ENCODE measurements around the gene IBA57. TPM values are rescaled to one million over a fixed set of nuclear protein-coding genes. Genes with fewer than 3 reads are reported as not detected.
"Not testable (repeated sequence)": the region's sequence is repeated elsewhere in the genome, so short reads cannot be mapped to it uniquely, and the experiment has no call there.

The IBA57 gene
- total RNA-seq, 1 donor from 2014 or later = 5.1 TPM

DNA sequence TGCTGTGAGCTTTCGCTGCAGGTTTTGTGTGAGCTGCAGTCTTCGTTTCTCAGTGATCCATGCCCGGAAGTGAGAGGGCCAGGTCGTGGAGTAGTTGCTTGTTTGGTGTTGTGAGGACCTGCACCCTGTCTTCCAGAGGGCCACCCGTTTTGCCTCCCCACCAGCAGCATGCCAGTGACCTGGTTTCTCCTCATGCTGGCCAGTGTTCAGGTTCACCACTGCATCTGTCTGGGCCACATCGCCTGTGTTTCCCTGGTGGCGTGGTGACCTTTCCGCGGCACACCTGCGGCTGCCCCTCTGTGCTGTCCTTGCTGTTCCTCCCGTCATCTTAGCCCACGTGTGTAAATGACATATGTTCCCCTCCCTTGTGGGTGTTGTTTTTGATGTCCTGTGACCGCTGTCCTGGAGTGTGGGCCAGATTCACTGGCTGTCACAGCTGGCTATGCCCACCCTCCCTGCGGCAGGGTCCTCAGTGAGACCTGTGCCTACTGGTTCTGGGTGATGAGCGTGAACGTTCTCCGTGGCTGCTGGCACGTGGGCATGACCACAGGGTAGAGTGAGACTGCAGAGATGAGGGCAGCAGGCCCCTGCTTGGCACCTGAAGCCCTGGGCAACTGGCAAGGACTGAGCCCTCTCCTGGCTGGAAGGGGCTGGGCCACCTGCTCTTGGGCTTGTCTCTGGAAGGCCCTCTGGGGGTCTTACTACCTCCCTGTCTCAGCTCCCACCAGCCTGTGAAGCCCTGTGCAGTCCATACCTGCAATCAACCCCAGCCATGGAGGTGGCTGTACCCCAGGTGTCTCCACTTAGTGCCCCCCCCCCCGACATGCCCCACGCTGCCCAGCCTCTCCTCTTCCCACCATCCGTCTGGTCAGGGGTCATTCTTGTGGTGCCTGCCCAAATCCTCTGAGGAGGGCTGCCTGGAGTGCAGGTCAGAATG, 7.3 kb downstream of the IBA57 start:
- no peak for DNase-seq (ENCODE audit: low spot score)

DNA sequence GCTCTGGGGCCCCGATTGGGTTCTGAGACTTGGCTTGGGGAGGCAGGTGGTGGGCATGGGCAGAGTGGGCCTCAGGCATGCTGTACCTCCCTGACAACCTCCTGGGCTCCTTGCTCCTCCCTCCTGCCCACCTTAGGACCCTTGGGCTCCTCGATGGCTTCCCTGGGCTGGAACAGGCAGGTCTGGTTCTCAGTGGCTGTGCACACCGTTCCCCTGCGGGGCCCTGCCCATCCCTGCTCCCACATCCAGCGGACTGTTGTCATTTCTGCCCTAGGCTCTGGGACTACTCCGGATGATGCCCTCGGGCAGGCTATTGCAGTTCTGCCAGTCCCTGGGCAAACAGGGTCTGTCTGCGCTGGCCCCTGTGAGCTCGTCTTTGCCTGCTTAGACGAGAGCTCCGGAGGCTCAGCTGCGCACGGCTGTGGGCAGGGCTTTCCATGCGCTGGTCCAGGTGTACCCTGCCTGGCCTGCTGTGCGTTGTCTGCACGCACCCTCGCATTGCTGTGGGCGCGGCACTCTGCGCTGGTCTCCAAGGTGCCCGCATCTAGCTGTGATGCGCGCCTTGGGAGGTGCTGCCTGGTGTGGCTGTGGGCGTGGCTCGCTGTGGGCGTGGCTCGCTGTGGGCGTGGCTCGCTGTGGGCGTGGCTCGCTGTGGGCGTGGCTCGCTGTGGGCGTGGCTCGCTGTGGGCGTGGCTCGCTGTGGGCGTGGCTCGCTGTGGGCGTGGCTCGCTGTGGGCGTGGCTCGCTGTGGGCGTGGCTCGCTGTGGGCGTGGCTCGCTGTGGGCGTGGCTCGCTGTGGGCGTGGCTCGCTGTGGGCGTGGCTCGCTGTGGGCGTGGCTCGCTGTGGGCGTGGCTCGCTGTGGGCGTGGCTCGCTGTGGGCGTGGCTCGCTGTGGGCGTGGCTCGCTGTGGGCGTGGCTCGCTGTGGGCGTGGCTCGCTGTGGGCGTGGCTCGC, 8.2 kb downstream of the IBA57 start:
- DNase-seq (ENCODE audit: low spot score) = not testable (repeated sequence)

DNA sequence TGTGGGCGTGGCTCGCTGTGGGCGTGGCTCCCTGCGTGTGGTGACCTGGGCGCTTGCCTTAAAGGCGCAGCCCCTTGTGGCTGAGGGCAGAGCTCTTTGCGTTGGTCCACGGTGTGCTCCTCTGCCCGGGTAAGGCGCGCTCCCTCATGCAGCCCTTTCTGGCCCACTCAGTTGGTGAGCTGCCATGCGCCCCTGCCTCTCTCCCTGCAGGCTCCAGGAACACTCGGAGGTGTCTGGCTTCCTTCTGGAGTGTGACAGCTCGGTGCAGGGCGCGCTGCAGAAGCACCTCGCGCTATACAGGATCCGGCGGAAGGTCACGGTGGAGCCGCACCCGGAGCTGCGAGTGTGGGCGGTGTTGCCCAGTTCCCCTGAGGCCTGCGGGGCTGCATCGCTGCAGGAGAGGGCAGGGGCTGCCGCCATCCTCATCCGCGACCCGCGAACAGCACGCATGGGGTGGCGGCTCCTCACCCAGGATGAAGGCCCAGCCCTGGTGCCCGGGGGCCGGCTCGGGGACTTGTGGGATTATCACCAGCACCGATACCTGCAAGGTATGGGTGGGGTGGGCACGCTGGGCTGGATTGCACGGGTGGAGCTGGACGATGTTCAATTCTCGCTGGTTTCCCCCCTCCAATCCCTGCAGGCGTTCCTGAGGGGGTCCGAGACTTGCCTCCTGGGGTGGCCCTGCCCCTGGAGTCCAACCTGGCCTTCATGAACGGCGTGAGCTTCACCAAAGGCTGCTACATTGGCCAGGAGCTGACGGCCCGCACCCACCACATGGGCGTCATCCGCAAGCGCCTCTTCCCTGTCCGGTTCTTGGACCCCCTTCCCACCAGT, 9.1 kb downstream of the IBA57 start:
- DNase-seq (ENCODE audit: low spot score) = no peak

DNA sequence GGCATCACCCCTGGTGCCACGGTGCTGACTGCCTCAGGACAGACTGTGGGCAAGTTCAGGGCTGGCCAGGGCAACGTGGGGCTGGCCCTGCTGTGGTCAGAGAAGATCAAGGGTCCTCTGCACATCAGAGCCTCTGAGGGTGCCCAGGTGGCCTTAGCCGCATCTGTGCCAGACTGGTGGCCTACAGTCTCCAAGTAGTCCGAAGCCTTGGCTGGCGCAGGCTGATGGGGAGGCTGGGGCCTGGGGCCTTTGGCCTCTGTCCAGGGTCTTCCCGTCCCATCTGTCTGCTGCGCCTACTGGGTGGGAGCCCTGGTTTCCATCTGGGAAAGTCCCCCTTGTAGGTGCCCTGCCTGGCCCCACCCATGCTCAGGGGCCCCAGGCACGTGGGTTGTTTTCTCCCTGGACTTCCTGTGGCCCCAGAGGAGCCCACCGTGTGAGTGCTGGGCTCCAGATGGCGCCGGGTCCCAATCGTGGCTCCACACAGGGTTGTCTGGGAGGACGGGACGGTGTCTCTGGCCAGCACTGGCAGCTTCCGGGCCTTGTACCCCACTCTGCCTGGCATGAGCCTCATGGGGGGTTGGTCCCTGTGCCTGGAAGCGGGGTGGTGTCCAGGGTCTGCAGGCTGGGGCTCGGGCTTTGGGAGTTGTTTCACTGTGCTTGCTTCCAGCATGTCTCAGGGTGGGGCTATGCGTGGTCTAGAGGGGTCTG, 9.9 kb downstream of the IBA57 start:
- no peak for DNase-seq (ENCODE audit: low spot score)

DNA sequence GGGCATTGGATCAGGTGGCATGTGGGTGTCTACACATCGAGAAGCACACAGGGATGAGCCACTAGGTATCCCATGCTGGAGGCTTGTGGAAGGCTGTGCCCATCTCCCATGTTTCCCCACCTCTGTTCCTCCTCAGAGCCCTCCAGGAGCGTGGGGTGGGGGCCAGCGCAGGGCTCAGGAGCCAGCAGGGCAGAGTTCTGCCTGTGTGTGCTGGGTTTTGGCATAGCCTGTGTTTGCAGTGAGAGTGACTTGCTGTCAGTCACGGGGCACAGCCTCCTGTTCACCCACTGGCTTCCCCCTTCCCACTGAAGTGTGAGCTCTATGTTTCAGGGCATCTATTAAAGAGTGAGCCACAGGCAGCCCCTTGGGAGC, 10.4 kb downstream of the IBA57 start:
- DNase-seq (ENCODE audit: low spot score) = no peak

DNA sequence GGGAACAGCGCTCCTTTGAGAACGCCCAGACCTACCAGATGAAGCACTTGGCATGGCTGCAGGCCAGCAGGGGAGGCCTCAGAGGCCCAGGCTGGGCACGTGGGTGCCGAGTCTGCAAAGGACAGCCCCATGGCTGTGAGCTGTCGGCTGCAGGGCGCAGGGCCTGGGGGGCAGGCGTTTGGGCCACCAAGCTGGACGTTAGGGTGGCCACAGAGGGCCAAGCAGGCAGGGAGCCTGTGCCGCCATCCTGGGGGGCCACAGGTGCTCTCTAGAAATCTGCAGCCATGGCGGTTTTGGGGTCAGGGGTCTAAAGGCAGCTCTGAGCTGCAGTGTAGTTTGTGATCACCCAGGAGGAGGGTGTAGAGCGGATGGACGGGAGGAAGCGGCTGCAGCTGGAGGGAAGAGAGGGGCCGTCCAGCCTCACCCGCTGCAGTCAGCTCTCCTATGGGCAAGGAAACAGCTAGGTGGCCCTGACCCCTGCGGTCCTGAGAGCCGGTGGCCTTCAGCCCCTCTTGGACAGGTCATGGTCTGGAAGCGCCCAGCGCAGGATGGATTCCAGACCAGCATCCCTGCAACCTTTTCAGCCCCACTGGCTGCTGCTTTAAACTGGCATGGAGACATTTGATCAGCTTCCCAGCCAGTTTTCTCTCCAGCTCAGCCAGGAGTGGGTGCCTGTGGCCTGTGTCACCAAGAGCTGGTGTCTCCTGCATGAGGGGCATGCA, 11.0 kb downstream of the IBA57 start:
- no peak for DNase-seq (ENCODE audit: low spot score)

DNA sequence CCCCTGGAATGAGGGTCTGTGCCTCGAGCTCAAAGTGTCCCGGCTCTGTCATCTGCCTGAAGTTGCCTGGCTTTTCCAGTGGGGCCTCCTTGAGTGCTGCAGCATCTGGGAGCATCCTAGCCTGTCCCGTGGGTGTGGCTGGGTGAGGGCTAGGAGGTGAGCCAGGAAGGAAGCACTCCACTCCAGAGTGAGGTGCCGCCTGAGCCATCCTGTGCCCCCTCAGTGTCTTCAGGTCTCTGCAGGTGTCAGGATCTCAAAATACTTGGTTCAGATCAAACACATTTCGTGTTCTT, 11.5 kb downstream of the IBA57 start:
- no peak for DNase-seq (ENCODE audit: low spot score)

DNA sequence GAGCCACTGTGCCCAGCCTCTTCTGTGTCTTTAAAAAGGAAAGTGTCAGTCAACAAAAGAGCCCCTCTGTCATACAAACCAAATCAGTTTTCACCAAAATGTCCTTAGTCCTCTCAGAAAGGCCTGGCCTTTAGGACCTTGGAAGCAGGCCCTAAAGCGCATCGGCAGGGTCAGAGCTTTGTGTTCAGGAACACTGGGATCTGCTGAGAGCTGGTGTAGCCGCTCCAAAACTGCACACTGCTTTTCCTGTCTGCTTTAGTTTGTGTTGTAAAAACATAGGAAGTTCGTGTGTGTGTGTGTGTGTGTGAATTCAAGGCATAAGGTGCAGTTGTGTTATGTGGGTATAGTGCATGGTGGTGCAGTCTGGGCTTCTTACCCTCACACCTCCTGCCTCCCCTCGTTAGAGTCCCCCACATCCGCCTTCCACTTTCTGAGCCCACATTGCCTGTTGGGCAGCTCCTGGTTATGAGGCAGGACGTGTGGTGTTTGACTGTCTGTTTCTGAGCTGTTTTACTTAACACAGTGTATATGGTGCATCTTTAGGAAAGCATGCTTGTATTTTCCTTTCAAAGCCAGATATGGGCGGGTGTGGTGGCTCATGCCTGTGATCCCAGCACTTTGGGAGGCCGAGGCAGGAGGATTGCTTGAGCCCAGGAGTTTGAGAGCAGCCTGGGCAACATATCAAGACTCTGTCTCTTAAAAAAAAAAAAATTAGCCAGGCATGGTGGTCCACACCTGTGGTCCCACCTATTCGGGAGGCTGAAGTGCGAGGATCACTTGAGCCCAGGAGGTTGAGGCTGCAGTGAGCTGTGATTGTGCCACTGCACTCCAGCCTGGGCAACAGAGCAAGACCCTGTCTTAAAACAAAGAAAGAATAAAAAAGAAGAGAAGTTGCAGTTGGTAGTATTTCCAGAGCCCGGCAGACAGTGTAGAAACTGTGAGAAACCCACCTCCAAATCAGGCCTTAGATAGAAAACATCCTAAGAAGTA, 12.4 kb downstream of the IBA57 start:
- DNase-seq (ENCODE audit: low spot score) = no peak

DNA sequence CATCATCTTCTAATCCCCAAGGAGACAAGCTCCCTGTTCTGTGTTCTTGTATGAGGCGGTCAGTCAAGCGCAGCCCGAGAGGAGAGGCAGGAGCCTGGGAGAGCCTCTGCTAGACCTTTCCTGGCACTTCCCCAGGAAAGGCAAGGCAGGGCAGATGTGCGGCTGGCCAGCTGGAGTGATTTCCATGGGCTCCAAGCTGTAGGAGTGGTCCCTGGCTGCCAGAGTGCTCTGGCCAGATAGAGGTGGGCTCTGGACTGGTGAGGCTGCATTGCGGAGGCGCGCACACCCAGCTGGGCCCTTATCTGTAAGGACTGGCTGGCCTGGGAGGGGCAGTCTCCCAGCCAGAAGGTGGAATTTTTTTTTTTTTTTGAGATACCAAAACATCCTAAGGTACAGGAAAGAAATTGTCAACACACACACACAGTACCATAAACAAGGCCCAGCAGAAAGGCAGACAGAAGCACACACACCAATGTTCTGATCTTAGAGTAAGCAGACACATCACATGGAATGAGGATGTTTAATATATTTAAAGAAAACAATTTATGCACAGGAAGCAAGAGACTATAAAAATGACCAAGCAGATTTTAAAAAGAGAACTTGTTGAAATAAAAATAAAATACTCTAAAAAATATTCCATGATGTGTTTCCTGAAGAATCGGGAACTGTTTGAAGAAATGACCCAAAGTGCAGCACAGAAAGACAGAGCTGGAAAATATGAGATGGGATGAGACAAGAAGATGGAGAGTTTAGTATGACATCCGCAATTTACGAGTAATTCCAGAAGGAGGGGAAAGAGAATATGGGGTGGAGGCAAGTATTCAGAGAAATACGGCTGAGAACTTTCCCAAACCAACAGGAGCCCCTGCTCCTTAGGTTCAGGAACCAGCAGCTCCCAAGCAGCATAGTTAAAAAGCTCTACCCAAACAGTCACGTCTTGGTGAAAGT, 13.4 kb downstream of the IBA57 start:
- DNase-seq (ENCODE audit: low spot score) = no peak

DNA sequence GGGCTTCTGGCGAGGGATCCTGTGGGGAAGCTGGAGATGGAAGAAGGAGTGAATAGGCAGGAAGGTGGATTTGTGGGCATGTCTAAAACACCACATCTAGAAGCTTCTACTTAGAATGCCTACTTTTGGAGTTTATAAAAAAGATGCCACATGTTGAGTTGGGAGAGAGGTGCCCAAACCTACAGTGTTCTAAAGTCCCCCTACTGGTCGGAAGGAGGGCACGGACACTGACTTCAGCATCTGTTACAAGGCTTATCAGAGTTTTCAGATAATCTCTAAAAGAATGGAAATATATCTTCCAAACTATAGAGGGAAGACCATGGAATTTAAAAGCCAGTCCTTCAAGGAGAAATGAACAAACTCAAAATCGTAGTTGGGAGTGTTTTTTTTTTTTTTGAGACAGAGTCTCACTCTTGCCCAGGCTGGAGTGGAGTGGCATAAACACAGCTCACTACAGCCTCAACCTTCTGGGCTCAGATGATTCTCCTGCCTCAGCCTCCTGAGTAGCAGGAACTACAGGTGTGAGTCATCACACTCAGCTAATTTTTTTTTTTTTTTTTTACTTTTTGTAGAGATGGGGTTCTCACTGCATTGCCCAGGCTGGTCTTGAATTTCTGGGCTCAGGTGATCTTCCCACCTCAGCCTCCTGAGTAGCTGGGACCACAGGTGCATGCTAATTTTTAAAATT, 14.8 kb downstream of the IBA57 start:
- DNase-seq (ENCODE audit: low spot score) = no peak

DNA sequence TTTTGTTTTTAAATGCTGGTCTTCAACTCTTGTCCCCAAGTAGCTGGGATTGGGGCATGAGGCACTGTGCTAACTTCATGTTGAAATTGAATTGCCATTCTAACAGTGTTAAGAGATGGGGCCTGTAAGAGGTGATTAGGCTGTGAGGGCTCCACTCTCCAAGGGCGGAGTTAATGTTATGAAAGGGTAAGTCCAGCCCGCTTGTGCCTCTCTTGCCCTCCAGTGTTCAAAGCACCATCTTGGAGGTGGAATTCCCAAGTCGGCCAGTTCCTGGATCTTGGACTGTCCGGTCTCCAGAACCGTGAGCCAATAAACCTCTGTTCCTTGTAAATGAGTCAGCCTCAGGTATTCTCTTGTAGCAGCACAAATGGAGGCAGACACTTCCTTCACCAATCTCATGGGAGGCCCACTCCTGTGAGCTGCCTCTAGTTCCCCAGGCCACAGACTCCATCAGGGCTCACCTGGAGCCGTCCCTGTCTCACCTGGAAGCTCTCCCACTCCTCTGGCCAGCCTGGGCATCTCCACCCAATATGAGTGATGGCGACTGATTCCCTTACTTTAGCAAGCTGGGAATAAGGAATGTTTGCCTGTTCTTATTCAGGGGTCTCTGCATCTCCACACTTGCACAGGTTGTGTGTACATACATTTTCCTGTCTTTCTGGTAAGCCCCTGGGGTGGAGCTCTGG, 15.5 kb downstream of the IBA57 start:
- DNase-seq (ENCODE audit: low spot score) = no peak

DNA sequence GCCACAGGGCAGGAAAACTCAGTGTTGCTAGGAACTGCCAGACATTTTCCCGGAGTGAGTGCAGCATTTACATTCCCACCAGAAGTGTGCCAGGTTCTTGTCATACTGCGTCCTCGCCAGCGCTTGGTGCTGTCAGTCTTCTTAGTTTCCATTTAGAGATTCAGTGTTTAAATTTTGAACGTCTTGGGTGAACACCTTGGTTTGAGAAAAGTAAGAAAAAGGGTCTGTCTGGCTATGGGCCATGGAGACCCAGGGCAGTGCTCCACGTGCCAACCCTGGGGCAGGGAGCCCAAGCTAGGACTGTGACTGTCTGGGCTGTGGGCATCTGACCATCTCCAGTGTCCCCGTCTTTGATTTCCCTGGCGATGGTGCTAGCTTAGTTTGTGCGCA, 16.0 kb downstream of the IBA57 start:
- DNase-seq (ENCODE audit: low spot score) = no peak

DNA sequence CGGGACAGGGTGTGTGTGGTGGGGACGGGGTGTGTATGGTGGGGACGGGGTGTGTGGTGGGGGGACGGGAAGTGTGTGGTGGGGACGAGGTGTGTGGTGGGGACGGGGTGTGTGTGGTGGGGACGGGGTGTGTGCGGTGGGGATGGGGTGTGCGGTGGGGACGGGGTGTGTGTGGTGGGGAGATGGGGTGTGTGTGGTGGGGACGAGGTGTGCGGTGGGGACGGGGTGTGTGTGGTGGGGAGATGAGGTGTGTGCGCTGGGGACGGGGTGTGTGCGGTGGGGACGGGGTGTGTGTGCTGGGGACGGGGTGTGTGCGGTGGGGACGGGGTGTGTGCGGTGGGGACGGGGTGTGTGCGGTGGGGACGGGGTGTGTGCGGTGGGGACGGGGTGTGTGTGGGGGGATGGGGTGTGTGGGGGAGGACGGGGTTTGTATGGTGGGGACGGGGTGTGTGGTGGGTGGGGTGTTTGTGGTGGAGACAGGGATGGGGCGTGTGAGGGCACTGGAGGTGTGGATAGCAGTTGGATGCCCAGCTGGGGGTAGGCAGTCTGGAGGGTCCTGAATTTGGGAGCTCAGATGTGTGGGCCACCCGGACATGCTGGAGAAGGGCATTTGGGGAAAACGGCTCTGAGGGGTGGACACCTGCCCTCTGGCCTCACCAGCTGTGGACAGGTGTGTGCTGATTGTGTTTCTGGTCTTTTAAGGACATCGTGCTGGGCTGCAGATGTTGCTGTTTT, 16.9 kb downstream of the IBA57 start:
- DNase-seq (ENCODE audit: low spot score) = no peak

DNA sequence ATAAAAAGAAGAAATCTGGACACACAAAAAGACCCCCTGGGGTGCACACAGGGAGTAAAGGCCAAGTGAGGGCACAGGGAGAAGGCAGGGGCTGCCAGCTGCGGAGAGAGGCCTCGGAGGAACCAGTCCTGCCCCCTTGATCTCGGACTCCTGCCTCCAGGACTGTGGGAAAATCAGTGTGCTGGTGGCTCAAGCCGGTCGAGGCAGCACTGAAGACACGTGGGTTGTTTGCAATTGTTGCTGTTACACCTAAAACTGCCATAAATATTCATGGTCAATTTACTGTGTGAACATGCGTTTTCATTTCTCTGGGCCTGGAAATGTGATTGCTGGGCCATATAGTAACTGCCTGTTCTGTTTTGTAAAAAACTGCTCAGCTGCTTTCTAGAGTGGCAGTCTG, 18.5 kb downstream of the IBA57 start:
- DNase-seq (ENCODE audit: low spot score) = no peak

DNA sequence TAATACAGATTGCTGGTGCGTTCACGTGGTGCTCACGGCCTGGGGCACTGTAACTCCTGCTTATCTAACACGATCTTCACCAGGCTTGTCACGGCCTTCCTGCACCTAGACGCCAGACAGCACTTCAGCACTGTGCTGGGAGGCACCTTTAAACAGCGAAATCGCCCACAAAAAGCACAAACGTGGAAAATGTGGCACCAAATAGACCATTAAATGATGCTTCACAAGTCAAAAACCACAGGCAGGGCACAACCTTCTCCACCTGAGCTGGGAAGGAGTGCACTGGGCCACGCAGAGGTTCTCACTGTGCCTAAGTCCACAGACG, 20.0 kb downstream of the IBA57 start:
- no peak for DNase-seq (ENCODE audit: low spot score)

DNA sequence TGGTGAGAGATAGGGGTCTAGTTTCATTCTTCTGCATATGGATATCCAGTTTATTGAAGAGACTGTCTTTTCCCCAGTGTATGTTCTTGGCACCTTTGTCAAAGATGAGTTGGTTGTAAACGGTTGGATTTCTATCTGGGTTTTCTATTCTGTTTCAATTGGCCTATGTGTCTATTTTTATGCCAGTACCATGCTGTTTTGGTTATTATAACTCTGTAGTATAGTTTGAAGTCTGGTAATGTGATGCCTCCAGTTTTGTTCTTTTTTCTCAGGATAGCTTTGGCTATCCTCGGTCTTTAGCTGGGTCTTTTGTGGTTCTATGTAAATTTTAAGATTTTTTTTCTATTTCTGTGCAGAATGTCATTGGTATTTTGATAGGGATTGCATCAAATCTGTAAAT, 22.6 kb downstream of the IBA57 start:
- DNase-seq (ENCODE audit: low spot score) = not testable (repeated sequence)

Measured in umbilical cord (tissue), 2 donors.